ENCODE results near the gene KRT81. TPM values are rescaled to one million over a fixed set of nuclear protein-coding genes. Genes with fewer than 3 reads are reported as not detected.

The KRT81 gene
- total and polyA plus RNA-seq, 2 experiments from 2014 or later: 0.11 to 0.34 TPM

DNA sequence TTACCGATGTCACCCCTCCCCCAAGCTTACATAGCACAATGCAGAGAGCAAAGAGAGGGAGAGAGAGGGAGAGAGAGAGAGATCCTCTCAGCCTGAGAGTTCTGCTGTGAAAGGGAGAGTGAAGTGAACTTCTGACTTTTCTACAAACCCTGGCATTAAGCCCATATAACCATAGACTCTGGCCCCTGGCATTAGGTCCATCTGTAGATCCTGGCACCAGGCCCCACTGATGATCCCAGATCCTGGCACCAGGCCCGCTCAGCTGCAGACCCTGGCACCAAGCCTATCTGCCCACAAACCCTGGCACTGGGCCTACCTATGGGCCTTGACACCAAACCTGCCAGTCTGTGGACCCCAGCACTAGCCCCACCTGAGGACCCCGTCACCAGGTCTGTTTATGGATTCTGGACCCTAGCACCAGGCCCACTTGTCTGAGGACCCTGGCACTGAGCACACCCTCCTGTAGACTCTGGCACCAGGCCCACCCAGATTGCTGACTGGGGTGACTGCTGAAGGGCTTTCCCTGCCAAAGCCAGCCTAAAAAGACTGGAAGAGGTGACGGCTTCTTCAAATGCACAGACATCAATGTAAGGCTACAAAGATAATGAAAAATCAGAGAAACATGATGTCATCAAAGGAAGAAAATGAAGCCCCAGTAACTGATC is 44.4 kb upstream of the KRT81 start:
- H3K9ac ChIP-seq: no peak overlapping the region
- H3F3A ChIP-seq (ENCODE audit: insufficient read depth): 0 out of 2 replicates have a peak, but pooled peaks cover 5% of the 10 kb centered on the region
- no peak overlapping the region for H2AFZ ChIP-seq
- no peak for DNase-seq
- H3K9me2 ChIP-seq (ENCODE audit: insufficient read depth): no peaks in the 10 kb centered on the region
- H3K4me2 ChIP-seq (ENCODE audit: unreplicated experiment): no peak overlapping the region
- H3K4me3 ChIP-seq: no peak overlapping the region
- peaks cover 15% of the 10 kb centered on the region for H3K27me3 ChIP-seq (replicated peaks; ENCODE audit: insufficient read depth)
- no peaks in the 10 kb centered on the region for H3K79me2 ChIP-seq (ENCODE audit: insufficient read depth)
- no peaks in the 10 kb centered on the region for H3K36me3 ChIP-seq (ENCODE audit: low read depth)
- TF ChIP-seq EZH2 (IDR thresholded peaks at IDR 0.05; ENCODE audit: insufficient read depth, poor library complexity, severe bottlenecking) (no peak), EZH2phosphoT487 (IDR thresholded peaks at IDR 0.05; ENCODE audit: insufficient read depth, low read depth) (no peak)
- in situ Hi-C loops (cut with MboI): no loop called here
- no peaks in the 10 kb centered on the region for H4K20me1 ChIP-seq (ENCODE audit: insufficient read depth)
- H3K9me3 ChIP-seq (ENCODE audit: low read depth): no peaks in the 10 kb centered on the region
- 55 to 61% methylated on average over 4 of the region's 4 CpGs for WGBS, 2 experiments (ENCODE audit: low coverage in 1 of 2, low lambda C conversion rate in 2 of 2, missing lambda C conversion rate in 2 of 2)
- no peaks in the 10 kb centered on the region for H3K4me1 ChIP-seq (ENCODE audit: insufficient read depth)
- no peak overlapping the region for H3K27ac ChIP-seq

- in situ Hi-C loops (cut with MboI): no loop called here
- no peak for DNase-seq
- Histone ChIP-seq H3K36me3 (ENCODE audit: low read depth) (no peaks in the 10 kb centered on the region), H3K9me2 (ENCODE audit: insufficient read depth) (no peaks in the 10 kb centered on the region), H3K4me1 (ENCODE audit: insufficient read depth) (no peaks in the 10 kb centered on the region), H3F3A (ENCODE audit: insufficient read depth) (0 out of 2 replicates have a peak, but pooled peaks cover 5% of the 10 kb centered on the region), H3K79me2 (ENCODE audit: insufficient read depth) (no peaks in the 10 kb centered on the region), H3K27me3 (replicated peaks; ENCODE audit: insufficient read depth) (peaks cover 20% of the 10 kb centered on the region), H4K20me1 (ENCODE audit: insufficient read depth) (no peaks in the 10 kb centered on the region), H3K4me2 (ENCODE audit: unreplicated experiment) (no peak overlapping the region), H2AFZ (no peak overlapping the region), H3K9me3 (ENCODE audit: low read depth) (no peaks in the 10 kb centered on the region), H3K9ac (no peak overlapping the region), H3K4me3 (no peak overlapping the region), H3K27ac (no peak overlapping the region)
- WGBS, 2 experiments (ENCODE audit: low coverage in 1 of 2, low lambda C conversion rate in 2 of 2, missing lambda C conversion rate in 2 of 2): 62% methylated on average over 3 of the region's 3 CpGs
- TF ChIP-seq EZH2phosphoT487 (IDR thresholded peaks at IDR 0.05; ENCODE audit: insufficient read depth, low read depth): no peak
- no peak for TF ChIP-seq EZH2 (IDR thresholded peaks at IDR 0.05; ENCODE audit: insufficient read depth, poor library complexity, severe bottlenecking)
These were observed 42.9 kb upstream of the KRT81 start for GRCh38 chr12:52334185-52334584.

GRCh38 chr12:52333321-52333720 is 42.0 kb upstream of the KRT81 start:
- Histone ChIP-seq H4K20me1 (ENCODE audit: insufficient read depth) (no peaks in the 10 kb centered on the region), H3K4me3 (no peak overlapping the region), H3K9me3 (ENCODE audit: low read depth) (no peaks in the 10 kb centered on the region), H3F3A (ENCODE audit: insufficient read depth) (0 out of 2 replicates have a peak, but pooled peaks cover 5% of the 10 kb centered on the region), H3K79me2 (ENCODE audit: insufficient read depth) (no peaks in the 10 kb centered on the region), H3K27me3 (replicated peaks; ENCODE audit: insufficient read depth) (peaks cover 20% of the 10 kb centered on the region), H2AFZ (no peak overlapping the region), H3K9ac (no peak overlapping the region), H3K4me2 (ENCODE audit: unreplicated experiment) (no peak overlapping the region), H3K4me1 (ENCODE audit: insufficient read depth) (no peaks in the 10 kb centered on the region), H3K27ac (no peak overlapping the region), H3K36me3 (ENCODE audit: low read depth) (no peaks in the 10 kb centered on the region), H3K9me2 (ENCODE audit: insufficient read depth) (no peaks in the 10 kb centered on the region)
- no peak for TF ChIP-seq EZH2phosphoT487 (IDR thresholded peaks at IDR 0.05; ENCODE audit: insufficient read depth, low read depth)
- WGBS, 2 experiments (ENCODE audit: low coverage in 1 of 2, low lambda C conversion rate in 2 of 2, missing lambda C conversion rate in 2 of 2): 63 to 75% methylated on average over 3 of the region's 3 CpGs
- DNase-seq: no peak
- in situ Hi-C loops (cut with MboI): no loop called here

GRCh38 chr12:52332381-52332780 is 41.0 kb upstream of the KRT81 start:
- 44 to 62% methylated on average over 1 of the region's 1 CpG for WGBS, 2 experiments (ENCODE audit: low coverage in 1 of 2, low lambda C conversion rate in 2 of 2, missing lambda C conversion rate in 2 of 2)
- Histone ChIP-seq H3K4me1 (ENCODE audit: insufficient read depth) (no peaks in the 10 kb centered on the region), H3K4me2 (ENCODE audit: unreplicated experiment) (no peak overlapping the region), H2AFZ (no peak overlapping the region), H3K36me3 (ENCODE audit: low read depth) (no peaks in the 10 kb centered on the region), H3K9ac (no peak overlapping the region), H4K20me1 (ENCODE audit: insufficient read depth) (no peaks in the 10 kb centered on the region), H3K9me3 (ENCODE audit: low read depth) (no peaks in the 10 kb centered on the region), H3K27me3 (replicated peaks; ENCODE audit: insufficient read depth) (peaks cover 20% of the 10 kb centered on the region), H3K4me3 (no peak overlapping the region), H3K9me2 (ENCODE audit: insufficient read depth) (no peaks in the 10 kb centered on the region), H3F3A (ENCODE audit: insufficient read depth) (0 out of 2 replicates have a peak, but pooled peaks cover 5% of the 10 kb centered on the region), H3K27ac (no peak overlapping the region), H3K79me2 (ENCODE audit: insufficient read depth) (no peaks in the 10 kb centered on the region)
- TF ChIP-seq EZH2phosphoT487 (IDR thresholded peaks at IDR 0.05; ENCODE audit: insufficient read depth, low read depth) (no peak), EZH2 (IDR thresholded peaks at IDR 0.05; ENCODE audit: insufficient read depth, poor library complexity, severe bottlenecking) (no peak)
- in situ Hi-C loops (cut with MboI): no loop called here
- DNase-seq: no peak
